DOHH2 (cell line): ENCODE data around the gene UQCRQ.

Source experiments
- H3F3A ChIP-seq: fragments of 200-600 bp; sonication (generic), shearing (Covaris generic); 2 replicates; pipeline ENCODE4 v1.6.0; 2016; ENCODE audit warnings: antibody characterized with exemption, mild to moderate bottlenecking; ENCODE audit not compliant: control insufficient read depth, insufficient read depth
- H3K27ac ChIP-seq: fragments of 200-600 bp; sonication (generic); 2 replicates; pipeline ENCODE4 v1.5.1; 2014; ENCODE audit warnings: low read depth, mild to moderate bottlenecking, low read length, moderate library complexity
- H3K27me3 ChIP-seq: fragments of 200-600 bp; sonication (generic); 2 replicates; pipeline ENCODE4 v1.6.1; 2014; ENCODE audit warnings: mild to moderate bottlenecking, low read length, mixed read lengths; ENCODE audit not compliant: control insufficient read depth
- H3K36me3 ChIP-seq: fragments of 200-600 bp; sonication (generic); 2 replicates; pipeline ENCODE4 v1.6.1; 2014; ENCODE audit warnings: mild to moderate bottlenecking, low read length, moderate library complexity, mixed read lengths; ENCODE audit not compliant: control insufficient read depth
- H3K4me1 ChIP-seq: fragments of 200-600 bp; sonication (generic); 2 replicates; pipeline ENCODE4 v1.6.1; 2014; ENCODE audit warnings: mild to moderate bottlenecking, low read length, mixed read lengths; ENCODE audit not compliant: control insufficient read depth
- H3K4me2 ChIP-seq: fragments of 200-600 bp; sonication (generic); 2 replicates; pipeline ENCODE4 v1.6.0; 2014; ENCODE audit warnings: mild to moderate bottlenecking, low read length, moderate library complexity
- H3K4me3 ChIP-seq: fragments of 200-600 bp; sonication (generic); 2 replicates; pipeline ENCODE4 v1.5.1; 2014; ENCODE audit warnings: mild to moderate bottlenecking, low read length, mixed read lengths
- H3K79me2 ChIP-seq: fragments of 200-600 bp; sonication (generic); 2 replicates; pipeline ENCODE4 v1.6.1; 2014; ENCODE audit warnings: mild to moderate bottlenecking, low read length, mixed read lengths; ENCODE audit not compliant: control insufficient read depth
- H3K9me2 ChIP-seq: fragments of 200-600 bp; sonication (generic); replicated peaks from 2 replicates; pipeline ENCODE4 v1.6.1; 2014; ENCODE audit warnings: mild to moderate bottlenecking, low read length, mixed read lengths; ENCODE audit not compliant: control insufficient read depth
- H3K9me3 ChIP-seq: fragments of 200-600 bp; sonication (generic); 2 replicates; pipeline ENCODE4 v1.6.1; 2014; ENCODE audit warnings: antibody characterized with exemption, low read length, mixed read lengths; ENCODE audit not compliant: control insufficient read depth, insufficient read depth
- H4K20me1 ChIP-seq: fragments of 200-600 bp; sonication (generic); 2 replicates; pipeline ENCODE4 v1.6.0; 2014; ENCODE audit warnings: low read depth, mild to moderate bottlenecking, antibody characterized with exemption, low read length, moderate library complexity; ENCODE audit not compliant: control insufficient read depth, insufficient read depth
- CTCF ChIP-seq: fragments of 200-600 bp; sonication (generic); IDR thresholded peaks from one replicate; pipeline ENCODE4 v1.5.1; 2014; ENCODE audit warnings: antibody characterized with exemption, mild to moderate bottlenecking, low read depth, low read length; ENCODE audit not compliant: poor library complexity, severe bottlenecking
- EZH2phosphoT487 ChIP-seq: fragments of 200-600 bp; sonication (generic); IDR thresholded peaks from 2 replicates; pipeline ENCODE4 v1.6.1; 2017; ENCODE audit warnings: borderline replicate concordance, mild to moderate bottlenecking, antibody characterized with exemption, low read length, moderate library complexity, mixed read lengths

The UQCRQ gene

GRCh38 chr5:132841305-132841704, 25.1 kb upstream of the UQCRQ start:
- no peak overlapping the region for H3K27ac ChIP-seq
- no peaks in the 10 kb centered on the region for H3K27me3 ChIP-seq
- H3K4me2 ChIP-seq: no peak overlapping the region
- peaks cover 9% of the 10 kb centered on the region for H3K4me1 ChIP-seq
- H3K36me3 ChIP-seq: no peaks in the 10 kb centered on the region
- no peak for TF ChIP-seq CTCF
- no peak for TF ChIP-seq EZH2phosphoT487
- H3K4me3 ChIP-seq: no peak overlapping the region
- no peaks in the 10 kb centered on the region for H4K20me1 ChIP-seq
- no peaks in the 10 kb centered on the region for H3K79me2 ChIP-seq
- H3K9me3 ChIP-seq: no peaks in the 10 kb centered on the region
- H3F3A ChIP-seq: no peaks in the 10 kb centered on the region
- H3K9me2 ChIP-seq: no peaks in the 10 kb centered on the region

- H4K20me1 ChIP-seq: no peaks in the 10 kb centered on the region
- H3K9me3 ChIP-seq: no peaks in the 10 kb centered on the region
- H3K27ac ChIP-seq: no peak overlapping the region
- H3F3A ChIP-seq: no peaks in the 10 kb centered on the region
- 0 out of 2 replicates have a peak, but pooled peaks cover 6% of the 10 kb centered on the region for H3K27me3 ChIP-seq
- no peaks in the 10 kb centered on the region for H3K4me1 ChIP-seq
- no peaks in the 10 kb centered on the region for H3K9me2 ChIP-seq
- H3K79me2 ChIP-seq: no peaks in the 10 kb centered on the region
- no peak overlapping the region for H3K4me2 ChIP-seq
- H3K4me3 ChIP-seq: no peak overlapping the region
- H3K36me3 ChIP-seq: no peaks in the 10 kb centered on the region
- TF ChIP-seq EZH2phosphoT487 (no peak), CTCF (no peak)
Measured at GRCh38 chr5:132848270-132848669, 18.2 kb upstream of the UQCRQ start.

- Histone ChIP-seq H3F3A (no peaks in the 10 kb centered on the region), H3K4me2 (no peak overlapping the region), H3K4me1 (no peaks in the 10 kb centered on the region), H3K9me3 (no peaks in the 10 kb centered on the region), H3K4me3 (no peak overlapping the region), H4K20me1 (no peaks in the 10 kb centered on the region), H3K36me3 (no peaks in the 10 kb centered on the region), H3K27ac (no peak overlapping the region), H3K27me3 (0 out of 2 replicates have a peak, but pooled peaks cover 6% of the 10 kb centered on the region), H3K9me2 (no peaks in the 10 kb centered on the region), H3K79me2 (no peaks in the 10 kb centered on the region)
- TF ChIP-seq EZH2phosphoT487: no peak
- TF ChIP-seq CTCF: no peak
Measured at GRCh38 chr5:132849347-132849746, 17.1 kb upstream of the UQCRQ start.

- Histone ChIP-seq H3K36me3 (no peaks in the 10 kb centered on the region), H3K4me1 (no peaks in the 10 kb centered on the region), H4K20me1 (no peaks in the 10 kb centered on the region), H3K4me2 (no peak overlapping the region), H3K9me2 (no peaks in the 10 kb centered on the region), H3F3A (no peaks in the 10 kb centered on the region), H3K4me3 (no peak overlapping the region), H3K79me2 (no peaks in the 10 kb centered on the region), H3K27me3 (0 out of 2 replicates have a peak, but pooled peaks cover 6% of the 10 kb centered on the region), H3K27ac (no peak overlapping the region), H3K9me3 (no peaks in the 10 kb centered on the region)
- TF ChIP-seq EZH2phosphoT487 (no peak), CTCF (no peak)
Measured at GRCh38 chr5:132850066-132850465, 16.4 kb upstream of the UQCRQ start.
